Right atrium auricular region (tissue), 2 donors: Measurements from ENCODE around the gene ZNF423. TPM values are rescaled to one million over a fixed set of nuclear protein-coding genes. Genes with fewer than 3 reads are reported as not detected.

Experiments used
- DNase-seq: peaks from one replicate; pipeline ENCODE4 v3.0.0-alpha.2; 2019; ENCODE audit warnings: low spot score
- H3K27ac ChIP-seq, 2 donors: fragments of 200-600 bp; sonication (generic); 1 replicate in 1 of 2; 2 replicates in 1 of 2; pipeline ENCODE4 v1.5.1; 2016 to 2019
- H3K27me3 ChIP-seq, 2 donors: fragments of 200-600 bp; sonication (generic); one replicate each; pipeline versions ENCODE4 v1.5.1 to v1.6.0; 2017 to 2019
- H3K36me3 ChIP-seq: fragments of 200-600 bp; sonication (generic); one replicate; pipeline ENCODE4 v1.5.1; 2016
- H3K4me1 ChIP-seq, 2 donors: fragments of 200-600 bp; sonication (generic); one replicate each; pipeline versions ENCODE4 v1.5.1 to v1.6.0; 2017 to 2019
- H3K4me3 ChIP-seq, 2 donors: fragments of 200-600 bp; sonication (generic); 1 replicate in 1 of 2; 2 replicates in 1 of 2; pipeline ENCODE4 v1.5.1; 2017 to 2019; ENCODE audit warnings: mild to moderate bottlenecking in 1 of 2, moderate library complexity in 1 of 2
- H3K9me3 ChIP-seq, 2 donors: fragments of 200-600 bp; sonication (generic); one replicate each; pipeline ENCODE4 v1.5.1; 2019
- CTCF ChIP-seq, 2 donors: fragments of 200-600 bp; sonication (generic); IDR thresholded peaks; one replicate each; pipeline ENCODE4 v1.5.1; 2019; ENCODE audit warnings: antibody characterized with exemption in 2 of 2
- total RNA-seq, 2 donors: library from RNA; depleted of rRNA; stranded (reverse); fragments of >200 nt; gene quantifications; one replicate each; pipeline ENCODE4 v1.1.0, GENCODE V29; 2016

ZNF423 gene
- total RNA-seq, 2 donors from 2014 or later: 8.5 to 10.7 TPM

GRCh38 chr16:49519741-49520140 is 336.2 kb downstream of the ZNF423 start:
- no peak for TF ChIP-seq CTCF (IDR thresholded peaks at IDR 0.05)
- Histone ChIP-seq H3K27me3 (no peaks in the 10 kb centered on the region), H3K36me3 (no peaks in the 10 kb centered on the region), H3K4me3 (no peak overlapping the region), H3K9me3 (no peaks in the 10 kb centered on the region), H3K4me1 (no peaks in the 10 kb centered on the region), H3K27ac (no peak overlapping the region)
- no peak for DNase-seq

- no peak for TF ChIP-seq CTCF (IDR thresholded peaks at IDR 0.05)
- no peaks in the 10 kb centered on the region for H3K4me1 ChIP-seq
- H3K27ac ChIP-seq: no peak overlapping the region
- DNase-seq: no peak
- no peak overlapping the region for H3K4me3 ChIP-seq
- H3K9me3 ChIP-seq: no peaks in the 10 kb centered on the region
- H3K36me3 ChIP-seq: no peaks in the 10 kb centered on the region
- no peaks in the 10 kb centered on the region for H3K27me3 ChIP-seq
Measured at GRCh38 chr16:49519008-49519656, 336.8 kb downstream of the ZNF423 start.

- DNase-seq: no peak
- H3K4me3 ChIP-seq: no peak overlapping the region
- no peak overlapping the region for H3K27ac ChIP-seq
- no peaks in the 10 kb centered on the region for H3K36me3 ChIP-seq
- no peak for TF ChIP-seq CTCF (IDR thresholded peaks at IDR 0.05)
- H3K27me3 ChIP-seq: no peaks in the 10 kb centered on the region
- no peaks in the 10 kb centered on the region for H3K9me3 ChIP-seq
- no peaks in the 10 kb centered on the region for H3K4me1 ChIP-seq
Measured at GRCh38 chr16:49516382-49517036, 339.4 kb downstream of the ZNF423 start.

GRCh38 chr16:49515861-49516260 is 340.1 kb downstream of the ZNF423 start:
- no peak for DNase-seq
- no peak for TF ChIP-seq CTCF (IDR thresholded peaks at IDR 0.05)
- no peaks in the 10 kb centered on the region for H3K9me3 ChIP-seq
- H3K27me3 ChIP-seq: no peaks in the 10 kb centered on the region
- no peak overlapping the region for H3K4me3 ChIP-seq
- H3K27ac ChIP-seq: no peak overlapping the region
- H3K36me3 ChIP-seq: no peaks in the 10 kb centered on the region
- H3K4me1 ChIP-seq: no peaks in the 10 kb centered on the region

GRCh38 chr16:49515016-49515565 is 340.8 kb downstream of the ZNF423 start:
- Histone ChIP-seq H3K4me3 (no peak overlapping the region), H3K27me3 (no peaks in the 10 kb centered on the region), H3K4me1 (no peaks in the 10 kb centered on the region), H3K9me3 (no peaks in the 10 kb centered on the region), H3K27ac (no peak overlapping the region), H3K36me3 (no peaks in the 10 kb centered on the region)
- no peak for DNase-seq
- TF ChIP-seq CTCF (IDR thresholded peaks at IDR 0.05): no peak
